ENCODE results near the gene ERG. TPM values are rescaled to one million over a fixed set of nuclear protein-coding genes. Genes with fewer than 3 reads are reported as not detected.

ERG gene
- total and polyA plus RNA-seq, 4 donors, result 3.3 to 6.0 (median 4.1) TPM

GRCh38 chr21:38436341-38436740 lies 61.9 kb downstream of the ERG start:
- Histone ChIP-seq H3K27ac (ENCODE audit: low read depth in 1 of 2, low read length in 2 of 2) (no peak overlapping the region), H3K27me3 (ENCODE audit: control insufficient read depth in 4 of 4, insufficient read depth in 4 of 4, low read length in 3 of 4) (no peaks in the 10 kb centered on the region), H3K9me3 (ENCODE audit: control insufficient read depth in 4 of 4, low read length in 3 of 4) (no peaks in the 10 kb centered on the region), H3K36me3 (ENCODE audit: control insufficient read depth in 4 of 4, insufficient read depth in 3 of 4, low read depth in 1 of 4, low read length in 3 of 4) (no peaks in the 10 kb centered on the region), H3K4me3 (ENCODE audit: low read depth in 1 of 3, low read length in 3 of 3) (no peak overlapping the region), H3K4me1 (ENCODE audit: control insufficient read depth in 4 of 4, insufficient read depth in 4 of 4, low read length in 3 of 4) (no peaks in the 10 kb centered on the region), H3K9ac (ENCODE audit: low read depth in 1 of 2, low read length in 2 of 2) (no peak overlapping the region)
- 81% methylated on average over 4 of the region's 4 CpGs for WGBS
- no peak for TF ChIP-seq NR2F2 (IDR thresholded peaks at IDR 0.05)
- no peak for TF ChIP-seq SP1 (IDR thresholded peaks at IDR 0.05)
- TF ChIP-seq RAD21 (IDR thresholded peaks at IDR 0.05), result no peak
- no peak for TF ChIP-seq FOXA1 (IDR thresholded peaks at IDR 0.05)
- TF ChIP-seq GABPA (IDR thresholded peaks at IDR 0.05 in 1 of 2, conservative IDR thresholded peaks at IDR 0.05 in 1 of 2), result no peak
- no peak for TF ChIP-seq TAF1 (conservative IDR thresholded peaks at IDR 0.05)
- no peak for TF ChIP-seq FOXA2 (IDR thresholded peaks at IDR 0.05)
- no peak for TF ChIP-seq JUND (IDR thresholded peaks at IDR 0.05)
- TF ChIP-seq HNF4A (conservative IDR thresholded peaks at IDR 0.05), result no peak
- TF ChIP-seq ZBTB33 (IDR thresholded peaks at IDR 0.05), result no peak
- TF ChIP-seq REST (IDR thresholded peaks at IDR 0.05), result no peak
- TF ChIP-seq RXRA (IDR thresholded peaks at IDR 0.05), result no peak
- no peak for TF ChIP-seq CTCF (IDR thresholded peaks at IDR 0.05; ENCODE audit: low read depth, low read length, missing input control)
- no peak for TF ChIP-seq EGR1 (IDR thresholded peaks at IDR 0.05; ENCODE audit: low read depth in 2 of 2)
- no peak for DNase-seq (ENCODE audit: low spot score)

- Histone ChIP-seq H3K9me3 (ENCODE audit: control insufficient read depth in 4 of 4, low read length in 3 of 4) (no peaks in the 10 kb centered on the region), H3K36me3 (ENCODE audit: control insufficient read depth in 4 of 4, insufficient read depth in 3 of 4, low read depth in 1 of 4, low read length in 3 of 4) (no peaks in the 10 kb centered on the region), H3K4me3 (ENCODE audit: low read depth in 1 of 3, low read length in 3 of 3) (no peak overlapping the region), H3K4me1 (ENCODE audit: control insufficient read depth in 4 of 4, insufficient read depth in 4 of 4, low read length in 3 of 4) (no peaks in the 10 kb centered on the region), H3K27me3 (ENCODE audit: control insufficient read depth in 4 of 4, insufficient read depth in 4 of 4, low read length in 3 of 4) (no peaks in the 10 kb centered on the region), H3K9ac (ENCODE audit: low read depth in 1 of 2, low read length in 2 of 2) (no peak overlapping the region), H3K27ac (ENCODE audit: low read depth in 1 of 2, low read length in 2 of 2) (no peak overlapping the region)
- DNase-seq (ENCODE audit: low spot score), result no peak
- TF ChIP-seq RXRA (IDR thresholded peaks at IDR 0.05), result no peak
- no peak for TF ChIP-seq NR2F2 (IDR thresholded peaks at IDR 0.05)
- TF ChIP-seq FOXA2 (IDR thresholded peaks at IDR 0.05), result no peak
- TF ChIP-seq FOXA1 (IDR thresholded peaks at IDR 0.05), result no peak
- TF ChIP-seq ATF3 (IDR thresholded peaks at IDR 0.05), result no peak
- no peak for TF ChIP-seq HNF4G (IDR thresholded peaks at IDR 0.05)
- TF ChIP-seq EGR1 (IDR thresholded peaks at IDR 0.05; ENCODE audit: low read depth in 2 of 2), result no peak
- TF ChIP-seq CTCF (IDR thresholded peaks at IDR 0.05; ENCODE audit: low read depth, low read length, missing input control), result no peak
- TF ChIP-seq YY1 (IDR thresholded peaks at IDR 0.05), result no peak
- no peak for TF ChIP-seq HNF4A (conservative IDR thresholded peaks at IDR 0.05)
- 74% methylated on average over 8 of the region's 8 CpGs for whole genome bisulfite sequencing
These were observed 63.3 kb downstream of the ERG start for GRCh38 chr21:38434913-38435533.
